Mesothelial cell of epicardium (in vitro differentiated cells): ENCODE data around the gene PIP5KL1. TPM values are rescaled to one million over a fixed set of nuclear protein-coding genes. Genes with fewer than 3 reads are reported as not detected.

Experiments
- DNase-seq, 2 experiments: peaks; one replicate each; pipeline ENCODE4 v3.0.0; 2021; ENCODE audit warnings: low spot score in 2 of 2; ENCODE audit not compliant: unreplicated experiment in 2 of 2
- H3K27ac Mint-ChIP-seq: 2 replicates; pipeline ENCODE4 v1.8.0; 2021; ENCODE audit warnings: mixed read lengths
- H3K27me3 Mint-ChIP-seq: 2 replicates; pipeline ENCODE4 v1.8.0; 2021; ENCODE audit warnings: low read depth, mixed read lengths
- H3K36me3 Mint-ChIP-seq: 2 replicates; pipeline ENCODE4 v1.8.0; 2021; ENCODE audit warnings: mixed read lengths
- H3K4me1 Mint-ChIP-seq: 2 replicates; pipeline ENCODE4 v1.8.0; 2021; ENCODE audit warnings: mixed read lengths
- H3K4me3 Mint-ChIP-seq: 2 replicates; pipeline ENCODE4 v1.8.0; 2021; ENCODE audit warnings: mild to moderate bottlenecking, moderate library complexity, mixed read lengths
- H3K9me3 Mint-ChIP-seq: 2 replicates; pipeline ENCODE4 v1.8.0; 2021; ENCODE audit warnings: mixed read lengths
- CTCF ChIP-seq: fragments of 200-600 bp; sonication (generic); IDR thresholded peaks from one replicate; pipeline ENCODE4 v1.5.0; 2021; ENCODE audit warnings: antibody characterized with exemption; ENCODE audit not compliant: unreplicated experiment
- total RNA-seq: library from RNA; stranded (reverse); gene quantifications from 3 replicates; pipeline ENCODE4 v1.2.1, GENCODE V29; 2021

Gene PIP5KL1
- total RNA-seq, 1 donor from 2014 or later: 8.2 TPM

GRCh38 chr9:127925959-127926905, 4.3 kb downstream of the PIP5KL1 start:
- no peak for TF ChIP-seq CTCF
- DNase-seq: no peak
- Mint-ChIP-seq H3K27me3 (peaks cover 60% of the 10 kb centered on the region), H3K4me3 (peak overlapping the region; percentile 74), H3K36me3 (no peaks in the 10 kb centered on the region), H3K4me1 (peaks cover 9% of the 10 kb centered on the region), H3K9me3 (no peaks in the 10 kb centered on the region), H3K27ac (no peak overlapping the region)

GRCh38 chr9:127924736-127925444, 5.7 kb downstream of the PIP5KL1 start:
- H3K36me3 Mint-ChIP-seq: no peaks in the 10 kb centered on the region
- peaks cover under 1% of the 10 kb centered on the region for H3K4me1 Mint-ChIP-seq
- no peaks in the 10 kb centered on the region for H3K9me3 Mint-ChIP-seq
- DNase-seq: no peak
- no peak overlapping the region for H3K4me3 Mint-ChIP-seq
- no peak overlapping the region for H3K27ac Mint-ChIP-seq
- peaks cover 56% of the 10 kb centered on the region for H3K27me3 Mint-ChIP-seq
- TF ChIP-seq CTCF: no peak

GRCh38 chr9:127923771-127924170, 6.8 kb downstream of the PIP5KL1 start:
- Mint-ChIP-seq H3K27me3 (peaks cover 45% of the 10 kb centered on the region), H3K4me3 (no peak overlapping the region), H3K27ac (no peak overlapping the region)

GRCh38 chr9:127923046-127923445, 7.5 kb downstream of the PIP5KL1 start:
- no peak for DNase-seq
- H3K9me3 Mint-ChIP-seq: no peaks in the 10 kb centered on the region
- no peak overlapping the region for H3K27ac Mint-ChIP-seq
- H3K36me3 Mint-ChIP-seq: no peaks in the 10 kb centered on the region
- no peak overlapping the region for H3K4me3 Mint-ChIP-seq
- peaks cover 38% of the 10 kb centered on the region for H3K27me3 Mint-ChIP-seq
- no peak for TF ChIP-seq CTCF
- peaks cover 5% of the 10 kb centered on the region for H3K4me1 Mint-ChIP-seq

More at GRCh38 chr9:127923771-127924170, 6.8 kb downstream of the PIP5KL1 start:
- H3K4me1 Mint-ChIP-seq: no peaks in the 10 kb centered on the region
- no peak for TF ChIP-seq CTCF
- no peaks in the 10 kb centered on the region for H3K9me3 Mint-ChIP-seq
- H3K36me3 Mint-ChIP-seq: no peaks in the 10 kb centered on the region
- DNase-seq: no peak

GRCh38 chr9:127921557-127922120, 8.9 kb downstream of the PIP5KL1 start:
- H3K9me3 Mint-ChIP-seq: no peaks in the 10 kb centered on the region
- H3K27ac Mint-ChIP-seq: no peak overlapping the region
- peak; percentile 93 for TF ChIP-seq CTCF
- peaks cover 28% of the 10 kb centered on the region for H3K27me3 Mint-ChIP-seq
- no peaks in the 10 kb centered on the region for H3K36me3 Mint-ChIP-seq
- DNase-seq: peak in 1 of 2 experiments; percentile 84
- peaks cover 8% of the 10 kb centered on the region for H3K4me1 Mint-ChIP-seq
- no peak overlapping the region for H3K4me3 Mint-ChIP-seq
